GM23338 (cell line): ENCODE results near the gene ZNF627. TPM values are rescaled to one million over a fixed set of nuclear protein-coding genes. Genes with fewer than 3 reads are reported as not detected.
"Not testable (repeated sequence)": the region's sequence is repeated elsewhere in the genome, so short reads cannot be mapped to it uniquely, and the experiment has no call there.

Experiments
- ATAC-seq: fragments of 200-7000 bp; cut with Tn5 transposase; 3 replicates; pipeline ENCODE4 v1.9.1; 2020
- DNase-seq: peaks from one replicate; pipeline ENCODE4 v3.0.0-alpha.2; 2015; ENCODE audit warnings: low spot score
- H2AFZ ChIP-seq: fragments of 200-600 bp; sonication (generic); 2 replicates; pipeline ENCODE4 v1.8.0; 2016; ENCODE audit warnings: antibody characterized with exemption, mild to moderate bottlenecking, moderate library complexity
- H3F3A ChIP-seq: fragments of 200-600 bp; sonication (generic); replicated peaks from 2 replicates; pipeline ENCODE4 v1.8.0; 2017; ENCODE audit warnings: antibody characterized with exemption, mixed run types, low read depth
- H3K27ac ChIP-seq: fragments of 200-600 bp; sonication (generic); 2 replicates; pipeline ENCODE4 v1.6.1; 2016; ENCODE audit warnings: low read depth
- H3K27me3 ChIP-seq: fragments of 200-600 bp; sonication (generic); 2 replicates; pipeline ENCODE4 v1.8.0; 2016; ENCODE audit warnings: mild to moderate bottlenecking, mixed run types, moderate library complexity; ENCODE audit not compliant: insufficient read depth
- H3K36me3 ChIP-seq: fragments of 200-600 bp; sonication (generic); 2 replicates; pipeline ENCODE4 v1.8.0; 2016; ENCODE audit warnings: mild to moderate bottlenecking; ENCODE audit not compliant: insufficient read depth
- H3K4me1 ChIP-seq: fragments of 200-600 bp; sonication (generic); 2 replicates; pipeline ENCODE4 v1.8.0; 2016; ENCODE audit warnings: mild to moderate bottlenecking, moderate library complexity; ENCODE audit not compliant: insufficient read depth
- H3K4me2 ChIP-seq: fragments of 200-600 bp; sonication (generic); 2 replicates; pipeline ENCODE4 v1.7.1; 2017; ENCODE audit warnings: mixed run types
- H3K4me3 ChIP-seq: fragments of 200-600 bp; sonication (generic); 2 replicates; pipeline ENCODE4 v1.6.1; 2016; ENCODE audit warnings: mixed run types
- H3K79me2 ChIP-seq: fragments of 200-600 bp; sonication (generic); replicated peaks from 2 replicates; pipeline ENCODE4 v1.8.0; 2017; ENCODE audit warnings: mild to moderate bottlenecking; ENCODE audit not compliant: insufficient read depth
- H3K9me2 ChIP-seq: fragments of 200-600 bp; sonication (generic); 2 replicates; pipeline ENCODE4 v1.8.0; 2017; ENCODE audit not compliant: insufficient read depth
- H4K20me1 ChIP-seq: fragments of 200-600 bp; sonication (generic); replicated peaks from 2 replicates; pipeline ENCODE4 v1.8.0; 2017; ENCODE audit warnings: mild to moderate bottlenecking; ENCODE audit not compliant: insufficient read depth
- H3K27ac Mint-ChIP-seq: 2 replicates; pipeline ENCODE4 v1.8.0; 2020; ENCODE audit warnings: inconsistent platforms, mild to moderate bottlenecking, moderate library complexity, mixed read lengths
- H3K27me3 Mint-ChIP-seq: 3 replicates; pipeline ENCODE4 v1.8.0; 2022; ENCODE audit warnings: low read depth, mild to moderate bottlenecking, moderate library complexity, mixed read lengths, inconsistent platforms; ENCODE audit not compliant: insufficient read depth, poor library complexity
- H3K36me3 Mint-ChIP-seq: 3 replicates; pipeline ENCODE4 v1.8.0; 2021; ENCODE audit warnings: low read depth, mild to moderate bottlenecking, inconsistent platforms, moderate library complexity, mixed read lengths
- H3K4me1 Mint-ChIP-seq: 3 replicates; pipeline ENCODE4 v1.8.0; 2020; ENCODE audit warnings: mild to moderate bottlenecking, inconsistent platforms, mixed read lengths
- H3K4me3 Mint-ChIP-seq: 3 replicates; pipeline ENCODE4 v1.8.0; 2021; ENCODE audit warnings: moderate library complexity, mild to moderate bottlenecking, inconsistent platforms, mixed read lengths
- H3K9me3 Mint-ChIP-seq: 3 replicates; pipeline ENCODE4 v1.8.0; 2020; ENCODE audit warnings: moderate library complexity, mild to moderate bottlenecking, inconsistent platforms, mixed read lengths
- EZH2 ChIP-seq: fragments of 200-600 bp; sonication (generic); IDR thresholded peaks from one replicate; pipeline ENCODE4 v1.8.0; 2017; ENCODE audit warnings: antibody characterized with exemption, mild to moderate bottlenecking, low read depth; ENCODE audit not compliant: unreplicated experiment
- EZH2phosphoT487 ChIP-seq: fragments of 200-600 bp; sonication (generic); IDR thresholded peaks from one replicate; pipeline ENCODE4 v1.8.1; 2018; ENCODE audit warnings: antibody characterized with exemption; ENCODE audit not compliant: unreplicated experiment
- JUNB ChIP-seq: IDR thresholded peaks from one replicate; pipeline ENCODE4 v1.6.1; 2016; ENCODE audit warnings: antibody characterized with exemption; ENCODE audit not compliant: unreplicated experiment
- NANOG ChIP-seq: IDR thresholded peaks from 2 replicates; pipeline ENCODE4 v1.6.1; 2016; ENCODE audit warnings: antibody characterized with exemption, borderline replicate concordance
- POLR2AphosphoS5 ChIP-seq: IDR thresholded peaks from 2 replicates; pipeline ENCODE4 v1.6.1; 2016; ENCODE audit warnings: antibody characterized with exemption, low read depth
- STAT1 ChIP-seq: IDR thresholded peaks from one replicate; pipeline ENCODE4 v1.6.1; 2016; ENCODE audit warnings: antibody characterized with exemption; ENCODE audit not compliant: unreplicated experiment
- ZNF114 ChIP-seq: fragments of 250-450 bp; sonication (Bioruptor Pico); IDR thresholded peaks from 2 replicates; pipeline ENCODE4 v1.5.0; 2020; ENCODE audit warnings: mild to moderate bottlenecking, moderate library complexity
- ZNF331 ChIP-seq: fragments of 250-450 bp; sonication (Bioruptor Pico); IDR thresholded peaks from 2 replicates; pipeline ENCODE4 v1.5.0; 2020; ENCODE audit warnings: low read depth, mild to moderate bottlenecking, moderate library complexity
- polyA plus RNA-seq: library from polyadenylated mRNA; unstranded; fragments of >200 nt; fragmentation: Nextera tagmentation; extraction: Ambion mirVana; gene quantifications from 2 replicates; pipeline ENCODE4 v1.2.1, GENCODE V29; 2016
- total RNA-seq: library from RNA; depleted of rRNA; stranded (reverse); fragments of >200 nt; shearing (Covaris generic); gene quantifications from 2 replicates; pipeline ENCODE4 v1.2.3, GENCODE V29; 2014
- TF ChIP-seq, protein P1 (sequence below): IDR thresholded peaks from one replicate; pipeline ENCODE4 v1.6.1; 2018; ENCODE audit warnings: antibody characterized with exemption; ENCODE audit not compliant: unreplicated experiment
- TF ChIP-seq, protein P2 (sequence below): IDR thresholded peaks from 2 replicates; pipeline ENCODE4 v1.6.1; 2016; ENCODE audit warnings: antibody characterized with exemption

ZNF627 gene
- total and polyA plus RNA-seq, 2 experiments from 2014 or later, result 9.0 to 15.4 TPM

DNA sequence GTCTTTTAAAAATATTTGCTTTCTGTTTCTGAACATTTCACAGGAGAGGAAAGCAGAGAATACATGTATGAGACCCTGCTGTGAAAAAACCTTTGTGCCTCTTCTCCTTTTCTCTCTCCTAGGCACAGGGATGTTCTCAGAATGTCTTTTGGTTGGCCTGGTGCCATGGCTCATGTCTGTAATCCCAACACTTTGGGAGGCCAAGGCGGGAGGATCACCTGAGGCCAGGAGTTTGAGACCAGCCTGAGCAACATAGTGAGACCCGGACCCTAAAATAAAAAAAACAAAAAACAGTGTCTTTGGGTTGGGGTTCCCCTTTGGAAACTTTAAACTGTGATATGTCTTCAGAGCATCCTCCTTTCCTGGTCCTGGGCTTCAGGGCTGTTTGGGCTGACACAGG lies 1.5 kb downstream of the ZNF627 start (continued):
- TF ChIP-seq, protein P1, sequence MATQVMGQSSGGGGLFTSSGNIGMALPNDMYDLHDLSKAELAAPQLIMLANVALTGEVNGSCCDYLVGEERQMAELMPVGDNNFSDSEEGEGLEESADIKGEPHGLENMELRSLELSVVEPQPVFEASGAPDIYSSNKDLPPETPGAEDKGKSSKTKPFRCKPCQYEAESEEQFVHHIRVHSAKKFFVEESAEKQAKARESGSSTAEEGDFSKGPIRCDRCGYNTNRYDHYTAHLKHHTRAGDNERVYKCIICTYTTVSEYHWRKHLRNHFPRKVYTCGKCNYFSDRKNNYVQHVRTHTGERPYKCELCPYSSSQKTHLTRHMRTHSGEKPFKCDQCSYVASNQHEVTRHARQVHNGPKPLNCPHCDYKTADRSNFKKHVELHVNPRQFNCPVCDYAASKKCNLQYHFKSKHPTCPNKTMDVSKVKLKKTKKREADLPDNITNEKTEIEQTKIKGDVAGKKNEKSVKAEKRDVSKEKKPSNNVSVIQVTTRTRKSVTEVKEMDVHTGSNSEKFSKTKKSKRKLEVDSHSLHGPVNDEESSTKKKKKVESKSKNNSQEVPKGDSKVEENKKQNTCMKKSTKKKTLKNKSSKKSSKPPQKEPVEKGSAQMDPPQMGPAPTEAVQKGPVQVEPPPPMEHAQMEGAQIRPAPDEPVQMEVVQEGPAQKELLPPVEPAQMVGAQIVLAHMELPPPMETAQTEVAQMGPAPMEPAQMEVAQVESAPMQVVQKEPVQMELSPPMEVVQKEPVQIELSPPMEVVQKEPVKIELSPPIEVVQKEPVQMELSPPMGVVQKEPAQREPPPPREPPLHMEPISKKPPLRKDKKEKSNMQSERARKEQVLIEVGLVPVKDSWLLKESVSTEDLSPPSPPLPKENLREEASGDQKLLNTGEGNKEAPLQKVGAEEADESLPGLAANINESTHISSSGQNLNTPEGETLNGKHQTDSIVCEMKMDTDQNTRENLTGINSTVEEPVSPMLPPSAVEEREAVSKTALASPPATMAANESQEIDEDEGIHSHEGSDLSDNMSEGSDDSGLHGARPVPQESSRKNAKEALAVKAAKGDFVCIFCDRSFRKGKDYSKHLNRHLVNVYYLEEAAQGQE, result no peak
- TF ChIP-seq NANOG, result no peak
- TF ChIP-seq, protein P2, sequence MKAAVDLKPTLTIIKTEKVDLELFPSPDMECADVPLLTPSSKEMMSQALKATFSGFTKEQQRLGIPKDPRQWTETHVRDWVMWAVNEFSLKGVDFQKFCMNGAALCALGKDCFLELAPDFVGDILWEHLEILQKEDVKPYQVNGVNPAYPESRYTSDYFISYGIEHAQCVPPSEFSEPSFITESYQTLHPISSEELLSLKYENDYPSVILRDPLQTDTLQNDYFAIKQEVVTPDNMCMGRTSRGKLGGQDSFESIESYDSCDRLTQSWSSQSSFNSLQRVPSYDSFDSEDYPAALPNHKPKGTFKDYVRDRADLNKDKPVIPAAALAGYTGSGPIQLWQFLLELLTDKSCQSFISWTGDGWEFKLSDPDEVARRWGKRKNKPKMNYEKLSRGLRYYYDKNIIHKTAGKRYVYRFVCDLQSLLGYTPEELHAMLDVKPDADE, result no peak
- TF ChIP-seq EZH2, result no peak
- no peak for TF ChIP-seq POLR2AphosphoS5
- no peak for TF ChIP-seq EZH2phosphoT487
- TF ChIP-seq JUNB, result no peak
- no peak for TF ChIP-seq ZNF114 (CRISPR knock-in tag)

DNA sequence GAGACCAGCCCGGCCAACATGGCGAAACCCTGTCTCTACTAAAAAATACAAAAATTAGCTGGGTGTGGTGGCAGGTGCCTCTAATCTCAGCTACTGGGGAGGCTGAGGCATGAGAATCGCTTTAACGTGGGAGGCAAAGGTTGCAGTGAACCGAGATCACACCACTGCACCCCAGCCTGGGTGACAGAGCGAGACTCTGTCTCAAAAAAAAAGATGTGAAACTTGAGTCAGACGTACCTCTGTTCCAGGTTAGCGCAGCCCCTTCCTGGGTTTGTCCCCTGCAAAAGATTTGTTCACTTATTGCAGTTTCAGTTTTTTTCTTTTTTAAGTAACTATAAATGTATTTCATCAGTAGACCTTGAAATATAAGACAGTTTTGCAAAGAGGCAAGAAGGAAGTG lies 2.4 kb downstream of the ZNF627 start:
- H3K4me3 Mint-ChIP-seq, H3K27ac Mint-ChIP-seq, H3K27ac ChIP-seq, H3K27me3 Mint-ChIP-seq, DNase-seq, H3F3A ChIP-seq, ATAC-seq, H3K4me3 ChIP-seq, H3K27me3 ChIP-seq, H3K9me2 ChIP-seq, H2AFZ ChIP-seq, H3K4me2 ChIP-seq: not testable (repeated sequence)
- H3K4me1 Mint-ChIP-seq, result peaks cover 16% of the 10 kb centered on the region
- H3K79me2 ChIP-seq, result peaks cover 71% of the 10 kb centered on the region
- H4K20me1 ChIP-seq, result peaks cover 20% of the 10 kb centered on the region
- H3K4me1 ChIP-seq, result peaks cover 11% of the 10 kb centered on the region
- H3K36me3 ChIP-seq, result peaks cover 20% of the 10 kb centered on the region
- H3K9me3 Mint-ChIP-seq, result peaks cover 18% of the 10 kb centered on the region
- H3K36me3 Mint-ChIP-seq, result peaks cover 66% of the 10 kb centered on the region

DNA sequence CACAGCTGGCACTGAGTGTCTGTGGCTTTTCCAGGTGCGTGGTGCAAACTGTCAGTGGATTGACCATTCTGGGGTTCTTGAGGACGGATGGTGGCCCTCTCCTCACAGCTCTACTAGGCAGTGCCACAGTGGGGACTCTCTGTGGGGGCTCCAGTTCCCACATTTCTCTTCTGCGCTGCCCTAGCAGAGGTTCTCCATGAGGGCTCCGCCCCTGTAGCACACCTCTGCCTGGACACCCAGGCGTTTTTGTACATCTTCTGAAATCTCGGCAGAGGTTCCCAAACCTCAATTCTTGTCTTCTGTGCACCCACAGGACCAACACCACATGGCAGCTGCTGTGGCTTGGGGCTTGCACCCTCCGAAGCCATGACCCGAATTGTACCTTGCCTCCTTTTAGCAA lies 9.2 kb downstream of the ZNF627 start:
- ATAC-seq, result no peak
- peaks cover 86% of the 10 kb centered on the region for H3K36me3 Mint-ChIP-seq
- peaks cover 3% of the 10 kb centered on the region for H3K27me3 Mint-ChIP-seq
- no peaks in the 10 kb centered on the region for H3F3A ChIP-seq
- H3K27ac Mint-ChIP-seq, result no peak overlapping the region
- no peak overlapping the region for H3K27ac ChIP-seq
- H3K4me1 ChIP-seq, result peaks cover 11% of the 10 kb centered on the region
- no peak overlapping the region for H3K4me3 ChIP-seq
- H3K4me3 Mint-ChIP-seq, result no peak overlapping the region
- H3K4me1 Mint-ChIP-seq, result peaks cover 9% of the 10 kb centered on the region
- peaks cover 61% of the 10 kb centered on the region for H3K9me3 Mint-ChIP-seq
- peaks cover 15% of the 10 kb centered on the region for H3K36me3 ChIP-seq
- H3K79me2 ChIP-seq, result peaks cover 96% of the 10 kb centered on the region
- H3K27me3 ChIP-seq, result no peaks in the 10 kb centered on the region
- H3K4me2 ChIP-seq, result no peak overlapping the region
- peaks cover 5% of the 10 kb centered on the region; the same call in 1 of the 2 replicates for H3K9me2 ChIP-seq
- no peak overlapping the region for H2AFZ ChIP-seq
- TF ChIP-seq, protein P1, result no peak
- TF ChIP-seq STAT1 (no peak), ZNF114 (CRISPR knock-in tag) (no peak), ZNF331 (CRISPR knock-in tag) (no peak), EZH2phosphoT487 (no peak), POLR2AphosphoS5 (no peak)
- TF ChIP-seq, protein P2, result no peak
- DNase-seq, result no peak
- H4K20me1 ChIP-seq, result peaks cover 12% of the 10 kb centered on the region; the same call in 1 of the 2 replicates
